HG02840 (cell line): ENCODE data around the gene NSMF.

Experiments used
- ATAC-seq: cut with Tn5 transposase; IDR thresholded peaks from one replicate; pipeline ENCODE4 v1.9.1; 2021; ENCODE audit warnings: mild to moderate bottlenecking, moderate library complexity, moderate number of reproducible peaks; ENCODE audit not compliant: unreplicated experiment, low FRiP score

NSMF gene

GRCh38 chr9:137449081-137449844, 9.9 kb downstream of the NSMF start:
- ATAC-seq = no peak

- ATAC-seq = no peak
These were observed 10.6 kb downstream of the NSMF start for GRCh38 chr9:137448602-137448962.

- no peak for ATAC-seq
These were observed 11.2 kb downstream of the NSMF start for GRCh38 chr9:137447722-137448601.

GRCh38 chr9:137446851-137447471, 12.2 kb downstream of the NSMF start:
- no peak for ATAC-seq

GRCh38 chr9:137445930-137446431, 13.2 kb downstream of the NSMF start:
- ATAC-seq = no peak

- ATAC-seq = no peak
These were observed 13.8 kb downstream of the NSMF start for GRCh38 chr9:137445275-137445807.

GRCh38 chr9:137444106-137444790, 14.9 kb downstream of the NSMF start:
- no peak for ATAC-seq

- no peak for ATAC-seq
These were observed 17.2 kb downstream of the NSMF start for GRCh38 chr9:137441935-137442321.

- ATAC-seq = no peak
These were observed 17.7 kb downstream of the NSMF start, which contains the start of gene ENTPD8 for GRCh38 chr9:137441289-137441934. Gene ENTPD8, minus strand, starts transcription at chr9:137441357. Its CDS starts 3,072 bp downstream, at chr9:137438285.

- no peak for ATAC-seq
These were observed 19.9 kb downstream of the NSMF start for GRCh38 chr9:137439158-137439714.

- no peak for ATAC-seq
These were observed 20.5 kb downstream of the NSMF start for GRCh38 chr9:137438591-137439157.

- ATAC-seq = no peak
These were observed 21.2 kb downstream of the NSMF start for GRCh38 chr9:137437691-137438590.

- ATAC-seq = no peak
These were observed 22.2 kb downstream of the NSMF start for GRCh38 chr9:137436761-137437600.

GRCh38 chr9:137435980-137436760, 23.0 kb downstream of the NSMF start:
- ATAC-seq = no peak

GRCh38 chr9:137435381-137435891, 23.7 kb downstream of the NSMF start:
- no peak for ATAC-seq
